HepG2 (cell line): ENCODE data around the gene PEX14.

Experiments
- CHD4 ChIP-seq: fragments of 200-600 bp; sonication (generic); IDR thresholded peaks from 2 replicates; pipeline ENCODE4 v1.7.0; 2017; ENCODE audit warnings: mild to moderate bottlenecking, low read length, borderline replicate concordance
- MEIS2 ChIP-seq: sonication (generic); formaldehyde crosslinking; IDR thresholded peaks from 2 replicates; pipeline ENCODE4 v1.9.0; 2021; ENCODE audit warnings: mild to moderate bottlenecking, missing genetic modification reagents
- NR2F6 ChIP-seq, 2 experiments: IDR thresholded peaks; 2 replicates each; pipeline ENCODE4 v1.6.1; 2016; ENCODE audit warnings: antibody characterized with exemption in 1 of 2, mild to moderate bottlenecking in 1 of 2
- SP1 ChIP-seq, 2 experiments: fragments of 450-650 bp in 1 of 2; sonication (generic) in 1 of 2; formaldehyde crosslinking in 1 of 2; IDR thresholded peaks; 2 replicates each; pipeline versions ENCODE4 v1.4.0 to v1.6.1; 2016 to 2020; ENCODE audit warnings: missing genetic modification reagents in 1 of 2
- ZNF792 ChIP-seq: IDR thresholded peaks from 2 replicates; pipeline ENCODE4 v1.6.1; 2016
- TF ChIP-seq, protein P1 (sequence below): sonication (generic); formaldehyde crosslinking; IDR thresholded peaks from 2 replicates; pipeline ENCODE4 v1.5.0; 2020; ENCODE audit warnings: mild to moderate bottlenecking, missing genetic modification reagents, moderate library complexity
- TF ChIP-seq, protein P2 (sequence below): sonication (generic); formaldehyde crosslinking; IDR thresholded peaks from 2 replicates; pipeline ENCODE4 v1.4.0; 2020; ENCODE audit warnings: low read depth, mild to moderate bottlenecking, missing genetic modification reagents
- TF ChIP-seq, protein P3 (sequence below): sonication (generic); formaldehyde crosslinking; IDR thresholded peaks from 2 replicates; pipeline ENCODE4 v1.4.0; 2020; ENCODE audit warnings: missing genetic modification reagents, borderline replicate concordance
- TF ChIP-seq, protein P4 (sequence below): sonication (generic); formaldehyde crosslinking; IDR thresholded peaks from 2 replicates; pipeline ENCODE4 v1.8.1; 2023; ENCODE audit warnings: mild to moderate bottlenecking, missing genetic modification reagents

DNA sequence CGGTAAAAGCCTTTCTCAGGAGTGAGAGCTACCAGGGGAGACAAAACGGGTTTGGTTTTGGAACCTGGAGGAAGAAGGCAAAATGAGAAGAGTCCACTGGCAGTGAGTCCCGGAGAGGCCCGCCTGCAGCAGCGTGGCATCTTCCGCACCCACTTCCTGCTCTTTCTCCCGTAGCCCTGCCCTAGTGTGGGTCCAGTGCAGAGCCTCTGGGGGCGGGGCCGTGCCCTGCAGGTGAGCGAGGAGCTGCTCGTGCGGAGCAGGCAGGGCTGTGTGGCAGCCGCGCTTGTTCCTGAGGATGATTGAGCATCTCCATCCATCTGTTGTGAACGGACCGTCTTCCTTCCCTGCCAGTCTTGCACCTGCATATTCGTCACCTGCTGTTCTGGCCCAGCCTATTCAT is 66.5 kb downstream of the PEX14 start:
- no peak for TF ChIP-seq CHD4
- TF ChIP-seq, protein P1, sequence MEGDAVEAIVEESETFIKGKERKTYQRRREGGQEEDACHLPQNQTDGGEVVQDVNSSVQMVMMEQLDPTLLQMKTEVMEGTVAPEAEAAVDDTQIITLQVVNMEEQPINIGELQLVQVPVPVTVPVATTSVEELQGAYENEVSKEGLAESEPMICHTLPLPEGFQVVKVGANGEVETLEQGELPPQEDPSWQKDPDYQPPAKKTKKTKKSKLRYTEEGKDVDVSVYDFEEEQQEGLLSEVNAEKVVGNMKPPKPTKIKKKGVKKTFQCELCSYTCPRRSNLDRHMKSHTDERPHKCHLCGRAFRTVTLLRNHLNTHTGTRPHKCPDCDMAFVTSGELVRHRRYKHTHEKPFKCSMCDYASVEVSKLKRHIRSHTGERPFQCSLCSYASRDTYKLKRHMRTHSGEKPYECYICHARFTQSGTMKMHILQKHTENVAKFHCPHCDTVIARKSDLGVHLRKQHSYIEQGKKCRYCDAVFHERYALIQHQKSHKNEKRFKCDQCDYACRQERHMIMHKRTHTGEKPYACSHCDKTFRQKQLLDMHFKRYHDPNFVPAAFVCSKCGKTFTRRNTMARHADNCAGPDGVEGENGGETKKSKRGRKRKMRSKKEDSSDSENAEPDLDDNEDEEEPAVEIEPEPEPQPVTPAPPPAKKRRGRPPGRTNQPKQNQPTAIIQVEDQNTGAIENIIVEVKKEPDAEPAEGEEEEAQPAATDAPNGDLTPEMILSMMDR (CRISPR knock-in tag): no peak
- TF ChIP-seq SP1 (IDR thresholded peaks at IDR 0.05): no peak
- no peak for TF ChIP-seq SP1 (CRISPR knock-in tag; IDR thresholded peaks at IDR 0.05)
- TF ChIP-seq NR2F6 (IDR thresholded peaks at IDR 0.05): no peak
- no peak for TF ChIP-seq NR2F6 (CRISPR knock-in tag; IDR thresholded peaks at IDR 0.05)
- TF ChIP-seq, protein P2, sequence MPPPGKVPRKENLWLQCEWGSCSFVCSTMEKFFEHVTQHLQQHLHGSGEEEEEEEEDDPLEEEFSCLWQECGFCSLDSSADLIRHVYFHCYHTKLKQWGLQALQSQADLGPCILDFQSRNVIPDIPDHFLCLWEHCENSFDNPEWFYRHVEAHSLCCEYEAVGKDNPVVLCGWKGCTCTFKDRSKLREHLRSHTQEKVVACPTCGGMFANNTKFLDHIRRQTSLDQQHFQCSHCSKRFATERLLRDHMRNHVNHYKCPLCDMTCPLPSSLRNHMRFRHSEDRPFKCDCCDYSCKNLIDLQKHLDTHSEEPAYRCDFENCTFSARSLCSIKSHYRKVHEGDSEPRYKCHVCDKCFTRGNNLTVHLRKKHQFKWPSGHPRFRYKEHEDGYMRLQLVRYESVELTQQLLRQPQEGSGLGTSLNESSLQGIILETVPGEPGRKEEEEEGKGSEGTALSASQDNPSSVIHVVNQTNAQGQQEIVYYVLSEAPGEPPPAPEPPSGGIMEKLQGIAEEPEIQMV: no peak
- TF ChIP-seq, protein P3, sequence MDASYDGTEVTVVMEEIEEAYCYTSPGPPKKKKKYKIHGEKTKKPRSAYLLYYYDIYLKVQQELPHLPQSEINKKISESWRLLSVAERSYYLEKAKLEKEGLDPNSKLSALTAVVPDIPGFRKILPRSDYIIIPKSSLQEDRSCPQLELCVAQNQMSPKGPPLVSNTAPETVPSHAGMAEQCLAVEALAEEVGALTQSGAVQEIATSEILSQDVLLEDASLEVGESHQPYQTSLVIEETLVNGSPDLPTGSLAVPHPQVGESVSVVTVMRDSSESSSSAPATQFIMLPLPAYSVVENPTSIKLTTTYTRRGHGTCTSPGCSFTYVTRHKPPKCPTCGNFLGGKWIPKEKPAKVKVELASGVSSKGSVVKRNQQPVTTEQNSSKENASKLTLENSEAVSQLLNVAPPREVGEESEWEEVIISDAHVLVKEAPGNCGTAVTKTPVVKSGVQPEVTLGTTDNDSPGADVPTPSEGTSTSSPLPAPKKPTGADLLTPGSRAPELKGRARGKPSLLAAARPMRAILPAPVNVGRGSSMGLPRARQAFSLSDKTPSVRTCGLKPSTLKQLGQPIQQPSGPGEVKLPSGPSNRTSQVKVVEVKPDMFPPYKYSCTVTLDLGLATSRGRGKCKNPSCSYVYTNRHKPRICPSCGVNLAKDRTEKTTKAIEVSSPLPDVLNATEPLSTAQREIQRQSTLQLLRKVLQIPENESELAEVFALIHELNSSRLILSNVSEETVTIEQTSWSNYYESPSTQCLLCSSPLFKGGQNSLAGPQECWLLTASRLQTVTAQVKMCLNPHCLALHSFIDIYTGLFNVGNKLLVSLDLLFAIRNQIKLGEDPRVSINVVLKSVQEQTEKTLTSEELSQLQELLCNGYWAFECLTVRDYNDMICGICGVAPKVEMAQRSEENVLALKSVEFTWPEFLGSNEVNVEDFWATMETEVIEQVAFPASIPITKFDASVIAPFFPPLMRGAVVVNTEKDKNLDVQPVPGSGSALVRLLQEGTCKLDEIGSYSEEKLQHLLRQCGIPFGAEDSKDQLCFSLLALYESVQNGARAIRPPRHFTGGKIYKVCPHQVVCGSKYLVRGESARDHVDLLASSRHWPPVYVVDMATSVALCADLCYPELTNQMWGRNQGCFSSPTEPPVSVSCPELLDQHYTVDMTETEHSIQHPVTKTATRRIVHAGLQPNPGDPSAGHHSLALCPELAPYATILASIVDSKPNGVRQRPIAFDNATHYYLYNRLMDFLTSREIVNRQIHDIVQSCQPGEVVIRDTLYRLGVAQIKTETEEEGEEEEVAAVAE (CRISPR knock-in tag): no peak
- TF ChIP-seq, protein P4, sequence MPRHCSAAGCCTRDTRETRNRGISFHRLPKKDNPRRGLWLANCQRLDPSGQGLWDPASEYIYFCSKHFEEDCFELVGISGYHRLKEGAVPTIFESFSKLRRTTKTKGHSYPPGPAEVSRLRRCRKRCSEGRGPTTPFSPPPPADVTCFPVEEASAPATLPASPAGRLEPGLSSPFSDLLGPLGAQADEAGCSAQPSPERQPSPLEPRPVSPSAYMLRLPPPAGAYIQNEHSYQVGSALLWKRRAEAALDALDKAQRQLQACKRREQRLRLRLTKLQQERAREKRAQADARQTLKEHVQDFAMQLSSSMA (CRISPR knock-in tag): no peak
- TF ChIP-seq ZNF792 (CRISPR knock-in tag): no peak
- no peak for TF ChIP-seq MEIS2 (CRISPR knock-in tag)
